HepG2 (cell line): Measurements from ENCODE around the gene KRTAP5-4. TPM values are rescaled to one million over a fixed set of nuclear protein-coding genes. Genes with fewer than 3 reads are reported as not detected.

ENCODE experiments used
- ATAC-seq: fragments of 200-7000 bp; cut with Tn5 transposase; 3 replicates; pipeline ENCODE4 v1.9.1; 2020; ENCODE audit warnings: mild to moderate bottlenecking, moderate library complexity
- BruUV-seq: library from RNA; stranded (reverse); fragments of 400-500 nt; replicated peaks from 2 replicates; lab custom pipeline; 2021; lab: Mats Ljungman, UMichigan
- CTCF ChIA-PET: fragments of 300-600 bp; formaldehyde crosslinking; extraction: SDS; loops from one replicate; lab custom pipeline; 2021; ENCODE audit warnings: low total read pairs, inconsistent platforms, low intra/inter-chr PET ratio; lab: Yijun Ruan, JAX
- POLR2A ChIA-PET: fragments of 350-600 bp; sonication (Branson Sonifier 250); formaldehyde crosslinking; loops from one replicate; lab custom pipeline; 2020; ENCODE audit warnings: antibody characterized with exemption, inconsistent platforms; lab: Yijun Ruan, JAX
- DNase-seq: peaks from one replicate; pipeline ENCODE4 v3.0.0-alpha.2; 2015; ENCODE audit warnings: low spot score
- FAIRE-seq: peaks from 3 replicates; lab custom pipeline; 2011; peaks lifted over from hg19 to GRCh38; lab: Jason Lieb, UNC
- H2AFZ ChIP-seq: one replicate; pipeline ENCODE4 v1.6.1; 2011; ENCODE audit warnings: low read length, inconsistent platforms
- H3K27ac ChIP-seq: fragments of 300-600 bp; 3 replicates; pipeline ENCODE4 v1.8.0; 2011; ENCODE audit warnings: mixed run types, mild to moderate bottlenecking, mixed read lengths, low read length, inconsistent platforms; ENCODE audit not compliant: insufficient read depth; ENCODE audit errors: extremely low read length
- H3K27me3 ChIP-seq, 2 experiments: fragments of 200-600 bp in 1 of 2; 2 replicates in 1 of 2; 3 replicates in 1 of 2; pipeline versions ENCODE4 v1.6.0 to v1.8.0; 2011; ENCODE audit warnings: low read length in 2 of 2, mild to moderate bottlenecking in 2 of 2, moderate library complexity in 2 of 2, inconsistent platforms in 1 of 2; ENCODE audit not compliant: insufficient read depth in 2 of 2, control insufficient read depth in 1 of 2
- H3K36me3 ChIP-seq, 2 experiments: fragments of 200-600 bp in 1 of 2; replicated peaks in 1 of 2; 2 replicates in 1 of 2; 3 replicates in 1 of 2; pipeline versions ENCODE4 v1.5.1 to v1.8.0; 2011; ENCODE audit warnings: low read length in 2 of 2, inconsistent platforms in 1 of 2; ENCODE audit not compliant: insufficient read depth in 2 of 2, control insufficient read depth in 1 of 2
- H3K4me1 ChIP-seq: 2 replicates; pipeline ENCODE4 v1.5.1; 2012; ENCODE audit warnings: low read length, inconsistent platforms; ENCODE audit not compliant: insufficient read depth
- H3K4me2 ChIP-seq: 2 replicates; pipeline ENCODE4 v1.6.0; 2011; ENCODE audit warnings: low read depth, low read length, inconsistent platforms
- H3K4me3 ChIP-seq, 3 experiments: fragments of 200-600 bp in 1 of 3; sonication (generic), shearing (Covaris generic) in 1 of 3; replicated peaks in 1 of 3; 2 replicates each; pipeline ENCODE4 v1.5.1; 2011 to 2016; ENCODE audit warnings: low read length in 3 of 3, inconsistent platforms in 2 of 3, low read depth in 2 of 3, mild to moderate bottlenecking in 2 of 3, control low read depth in 1 of 3, mixed read lengths in 1 of 3; ENCODE audit not compliant: insufficient read depth in 1 of 3
- H3K79me2 ChIP-seq: one replicate; pipeline ENCODE4 v1.6.1; 2011; ENCODE audit warnings: low read length, inconsistent platforms; ENCODE audit not compliant: insufficient read depth
- H3K9ac ChIP-seq: 2 replicates; pipeline ENCODE4 v1.6.0; 2011; ENCODE audit warnings: mild to moderate bottlenecking, low read depth, low read length, inconsistent platforms; ENCODE audit not compliant: insufficient read depth
- H3K9me3 ChIP-seq: 2 replicates; pipeline ENCODE4 v1.5.1; 2012; ENCODE audit warnings: mild to moderate bottlenecking, low read length
- H4K20me1 ChIP-seq: 2 replicates; pipeline ENCODE4 v1.6.0; 2011; ENCODE audit warnings: inconsistent platforms, mild to moderate bottlenecking, low read length, moderate library complexity; ENCODE audit not compliant: insufficient read depth
- ATF1 ChIP-seq: IDR thresholded peaks from 2 replicates; pipeline ENCODE4 v1.6.1; 2016; ENCODE audit warnings: mild to moderate bottlenecking, control low read depth
- ELF3 ChIP-seq: IDR thresholded peaks from 2 replicates; pipeline ENCODE4 v1.6.1; 2016; ENCODE audit warnings: missing genetic modification reagents, missing compliant biosample characterization
- HDAC6 ChIP-seq: fragments of 200-600 bp; sonication (generic); IDR thresholded peaks from 2 replicates; pipeline ENCODE4 v1.7.0; 2017; ENCODE audit warnings: mild to moderate bottlenecking, antibody characterized with exemption, low read length, low read depth
- KLF6 ChIP-seq: IDR thresholded peaks from 2 replicates; pipeline ENCODE4 v1.8.0; 2016; ENCODE audit warnings: missing biosample characterization, missing genetic modification reagents
- KMT2A ChIP-seq: sonication (generic); formaldehyde crosslinking; IDR thresholded peaks from 2 replicates; pipeline ENCODE4 v1.4.0; 2020; ENCODE audit warnings: missing genetic modification reagents
- MAZ ChIP-seq, 2 experiments: sonication (generic) in 1 of 2; formaldehyde crosslinking in 1 of 2; IDR thresholded peaks; 2 replicates each; pipeline versions ENCODE4 v1.5.0 to v1.6.1; 2012 to 2020; ENCODE audit warnings: low read depth in 2 of 2, mild to moderate bottlenecking in 2 of 2, borderline replicate concordance in 1 of 2, improper control_type of control experiment in 1 of 2, low read length in 1 of 2, missing genetic modification reagents in 1 of 2, moderate library complexity in 1 of 2
- MYC ChIP-seq: sonication (generic); formaldehyde crosslinking; IDR thresholded peaks from 2 replicates; pipeline ENCODE4 v1.9.0; 2021; ENCODE audit warnings: missing genetic modification reagents, borderline replicate concordance
- RARG ChIP-seq: sonication (generic); formaldehyde crosslinking; IDR thresholded peaks from 2 replicates; pipeline ENCODE4 v1.4.0; 2020; ENCODE audit warnings: low read depth, mild to moderate bottlenecking, missing genetic modification reagents
- SALL1 ChIP-seq: sonication (generic); formaldehyde crosslinking; IDR thresholded peaks from 2 replicates; pipeline ENCODE4 v1.8.0; 2022; ENCODE audit warnings: mild to moderate bottlenecking, missing genetic modification reagents
- SOX6 ChIP-seq, 2 experiments: fragments of 450-650 bp in 1 of 2; sonication (generic) in 1 of 2; formaldehyde crosslinking in 1 of 2; IDR thresholded peaks; 2 replicates each; pipeline versions ENCODE4 v1.4.0 to v1.6.1; 2017 to 2020; ENCODE audit warnings: antibody characterized with exemption in 1 of 2, mild to moderate bottlenecking in 1 of 2, missing genetic modification reagents in 1 of 2
- TEAD2 ChIP-seq: sonication (generic); formaldehyde crosslinking; IDR thresholded peaks from 2 replicates; pipeline ENCODE4 v1.9.0; 2021; ENCODE audit warnings: missing genetic modification reagents
- XBP1 ChIP-seq: sonication (generic); formaldehyde crosslinking; IDR thresholded peaks from 2 replicates; pipeline ENCODE4 v1.5.0; 2020; ENCODE audit warnings: missing genetic modification reagents
- ZNF614 ChIP-seq: IDR thresholded peaks from 2 replicates; pipeline ENCODE4 v1.6.1; 2018; ENCODE audit warnings: missing biosample characterization, missing genetic modification reagents, inconsistent platforms, borderline replicate concordance
- WGBS: methylation state at CpG from one replicate; pipeline ENCODE4 v1.1.6; 2017; ENCODE audit warnings: low lambda C conversion rate; 5-methylcytosine and 5-hydroxymethylcytosine counted together
- in situ Hi-C: cut with HindIII; loops from 2 replicates; pipeline ENCODE4 v1.10.0; 2017; ENCODE audit warnings: low pct_unique_long_range_greater_than_20kb; ENCODE audit not compliant: extremely low pct_ligation_motif_present
- intact Hi-C: fragments of 100-400 bp; cut with micrococcal nuclease; formaldehyde crosslinking; loops from one replicate; pipeline ENCODE4 v1.10.0; 2022; ENCODE audit not compliant: unreplicated experiment
- polyA plus RNA-seq, 8 experiments: library from polyadenylated mRNA; depleted of rRNA in 3 of 8; stranded (reverse) in 7 of 8; unstranded in 1 of 8; fragments of >200 nt; fragmentation: Illumina TruSeq in 4 of 8; extraction: Trizol in 4 of 8; gene quantifications; 2 replicates each; pipeline versions ENCODE4 v1.2.1 to v1.2.3, GENCODE V29; 2011 to 2016; ENCODE audit warnings: low read depth in 4 of 8, missing spikeins in 1 of 8, mixed read lengths in 1 of 8; ENCODE audit not compliant: insufficient read depth in 1 of 8
- total RNA-seq, 5 experiments: library from RNA; depleted of rRNA; stranded (reverse); fragments of >200 nt; fragmentation: Illumina TruSeq; extraction: Trizol; gene quantifications; 2 replicates each; pipeline ENCODE4 v1.2.3, GENCODE V29; 2016; ENCODE audit warnings: low read depth in 1 of 5
- TF ChIP-seq, protein P1 (sequence below): sonication (generic); formaldehyde crosslinking; IDR thresholded peaks from 2 replicates; pipeline ENCODE4 v1.4.0; 2020; ENCODE audit warnings: mild to moderate bottlenecking, missing genetic modification reagents
- TF ChIP-seq, protein P2 (sequence below): sonication (generic); formaldehyde crosslinking; conservative IDR thresholded peaks from 2 replicates; pipeline ENCODE4 v1.8.0; 2022; ENCODE audit warnings: mild to moderate bottlenecking, moderate library complexity, missing genetic modification reagents
- TF ChIP-seq, protein P3 (sequence below): sonication (generic); formaldehyde crosslinking; IDR thresholded peaks from 2 replicates; pipeline ENCODE4 v1.8.0; 2022; ENCODE audit warnings: mild to moderate bottlenecking, missing genetic modification reagents
- TF ChIP-seq, protein P4 (sequence below): sonication (generic); formaldehyde crosslinking; IDR thresholded peaks from 2 replicates; pipeline ENCODE4 v1.4.0; 2020; ENCODE audit warnings: mild to moderate bottlenecking, missing genetic modification reagents

The KRTAP5-4 gene
- total and polyA plus RNA-seq, 2 of the 13 experiments (the other 11 are each of a cell fraction or from before 2014, with no cell fraction given), result not detected

DNA sequence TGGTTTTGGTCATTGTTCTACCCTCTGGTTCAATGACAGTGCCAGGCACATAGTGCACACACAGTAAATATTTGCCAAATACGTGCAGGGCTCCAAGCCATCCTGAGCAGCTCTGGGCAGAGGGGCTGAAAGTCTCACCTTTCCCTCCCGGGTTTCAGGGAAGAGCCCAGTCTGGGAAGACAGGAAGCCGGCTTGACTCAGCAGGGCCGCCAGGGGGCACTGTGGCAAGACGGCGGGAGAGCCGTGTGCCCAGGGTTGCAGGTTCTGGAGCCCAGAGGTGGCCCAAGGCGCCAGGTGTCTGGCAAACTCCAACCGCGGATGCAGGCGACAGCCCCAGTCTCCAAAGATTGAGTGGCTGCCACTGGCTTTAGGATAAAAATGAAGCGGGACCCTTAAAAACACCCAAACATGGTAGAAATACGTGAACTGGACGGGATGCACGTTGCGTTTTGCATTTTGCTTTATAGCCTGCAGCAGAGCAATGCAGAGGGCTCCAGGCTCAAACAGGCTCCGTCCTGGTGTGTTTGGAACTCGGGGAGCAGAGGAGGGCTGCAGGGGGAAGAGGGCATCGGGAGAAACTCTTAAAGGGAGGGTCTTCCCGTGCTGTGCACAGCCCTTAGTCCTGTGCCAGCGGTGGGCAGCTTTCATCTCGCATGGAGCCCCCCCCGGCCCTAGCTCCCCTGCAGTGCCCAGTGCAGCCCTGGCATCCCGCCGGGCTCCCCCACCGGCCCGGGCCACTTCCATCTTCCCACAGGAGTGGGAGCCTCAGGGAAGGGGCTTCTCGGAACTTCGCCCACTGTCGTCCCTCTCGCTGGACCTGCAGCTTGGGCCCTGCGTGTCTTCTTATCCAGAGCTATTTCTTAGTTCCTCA is 18.4 kb upstream of the KRTAP5-4 start (continued):
- TF ChIP-seq MYC (CRISPR knock-in tag) (no peak), ZNF614 (no peak), SALL1 (CRISPR knock-in tag) (peak; percentile 35; the same call in 1 of the 2 replicates), XBP1 (no peak), KLF6 (CRISPR knock-in tag) (no peak), RARG (CRISPR knock-in tag) (no peak)
- TF ChIP-seq, protein P1, sequence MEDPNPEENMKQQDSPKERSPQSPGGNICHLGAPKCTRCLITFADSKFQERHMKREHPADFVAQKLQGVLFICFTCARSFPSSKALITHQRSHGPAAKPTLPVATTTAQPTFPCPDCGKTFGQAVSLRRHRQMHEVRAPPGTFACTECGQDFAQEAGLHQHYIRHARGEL (CRISPR knock-in tag), result no peak

DNA sequence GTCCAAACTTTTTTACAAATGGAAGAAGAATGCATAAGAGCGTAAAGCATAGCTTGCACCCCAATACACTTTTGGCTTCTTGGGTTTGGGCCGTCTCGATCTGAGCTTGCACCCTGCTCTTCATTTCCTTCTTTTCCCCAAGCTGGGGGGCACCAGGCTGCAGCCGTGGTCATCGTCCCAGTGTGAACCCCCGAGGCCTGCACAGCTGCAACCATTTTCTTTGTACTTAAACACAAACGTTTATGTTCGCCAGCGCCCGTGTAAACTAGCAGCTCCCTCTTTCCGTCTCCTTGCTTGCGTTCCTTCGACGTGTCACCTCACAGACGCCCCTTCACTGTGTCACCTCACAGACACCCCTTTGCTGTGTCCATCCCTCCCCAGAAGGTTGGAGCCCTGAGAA is 17.7 kb upstream of the KRTAP5-4 start:
- Histone ChIP-seq H2AFZ (no peak overlapping the region), H3K27me3 (peaks cover 4 to 59% of the 10 kb centered on the region in 2 experiments), H3K36me3 (no peaks in the 10 kb centered on the region), H3K27ac (no peak overlapping the region), H4K20me1 (no peaks in the 10 kb centered on the region), H3K4me1 (no peaks in the 10 kb centered on the region), H3K4me2 (no peak overlapping the region), H3K79me2 (no peaks in the 10 kb centered on the region), H3K9me3 (no peaks in the 10 kb centered on the region), H3K9ac (no peak overlapping the region), H3K4me3 (no peak overlapping the region)
- intact Hi-C loops (no loop called here), in situ Hi-C loops (no loop called here)
- no TSS peak for BruUV-seq
- POLR2A ChIA-PET, result interaction anchor here (1.0 kb wide), 1 partner anchor 13 kb away, joined by 3 read pairs; no protein-coding TSS in a partner anchor
- ATAC-seq (peak; percentile 22; the same call in 1 of the 3 replicates), DNase-seq (no peak), FAIRE-seq (no peak)
- 33% methylated on average over 15 of the region's 15 CpGs for WGBS
- CTCF ChIA-PET, result interaction anchor here (1.1 to 1.5 kb wide), 3 partner anchors 243 to 516 kb away, joined by 5 to 10 read pairs (median 6); no protein-coding TSS in a partner anchor
- TF ChIP-seq HDAC6, result no peak
- no peak for TF ChIP-seq SOX6 (IDR thresholded peaks at IDR 0.05)
- TF ChIP-seq SOX6 (CRISPR knock-in tag; IDR thresholded peaks at IDR 0.05), result no peak
- TF ChIP-seq TEAD2, result no peak
- TF ChIP-seq MAZ (IDR thresholded peaks at IDR 0.05; ENCODE audit: borderline replicate concordance, low read depth, low read length), result no peak
- TF ChIP-seq MAZ (CRISPR knock-in tag; IDR thresholded peaks at IDR 0.05; ENCODE audit: low read depth), result no peak
- no peak for TF ChIP-seq ATF1 (CRISPR knock-in tag)
- TF ChIP-seq KMT2A (CRISPR knock-in tag), result no peak
- TF ChIP-seq ELF3, result no peak
- TF ChIP-seq, protein P2, sequence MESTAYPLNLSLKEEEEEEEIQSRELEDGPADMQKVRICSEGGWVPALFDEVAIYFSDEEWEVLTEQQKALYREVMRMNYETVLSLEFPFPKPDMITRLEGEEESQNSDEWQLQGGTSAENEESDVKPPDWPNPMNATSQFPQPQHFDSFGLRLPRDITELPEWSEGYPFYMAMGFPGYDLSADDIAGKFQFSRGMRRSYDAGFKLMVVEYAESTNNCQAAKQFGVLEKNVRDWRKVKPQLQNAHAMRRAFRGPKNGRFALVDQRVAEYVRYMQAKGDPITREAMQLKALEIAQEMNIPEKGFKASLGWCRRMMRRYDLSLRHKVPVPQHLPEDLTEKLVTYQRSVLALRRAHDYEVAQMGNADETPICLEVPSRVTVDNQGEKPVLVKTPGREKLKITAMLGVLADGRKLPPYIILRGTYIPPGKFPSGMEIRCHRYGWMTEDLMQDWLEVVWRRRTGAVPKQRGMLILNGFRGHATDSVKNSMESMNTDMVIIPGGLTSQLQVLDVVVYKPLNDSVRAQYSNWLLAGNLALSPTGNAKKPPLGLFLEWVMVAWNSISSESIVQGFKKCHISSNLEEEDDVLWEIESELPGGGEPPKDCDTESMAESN (CRISPR knock-in tag), result no peak
- TF ChIP-seq, protein P3, sequence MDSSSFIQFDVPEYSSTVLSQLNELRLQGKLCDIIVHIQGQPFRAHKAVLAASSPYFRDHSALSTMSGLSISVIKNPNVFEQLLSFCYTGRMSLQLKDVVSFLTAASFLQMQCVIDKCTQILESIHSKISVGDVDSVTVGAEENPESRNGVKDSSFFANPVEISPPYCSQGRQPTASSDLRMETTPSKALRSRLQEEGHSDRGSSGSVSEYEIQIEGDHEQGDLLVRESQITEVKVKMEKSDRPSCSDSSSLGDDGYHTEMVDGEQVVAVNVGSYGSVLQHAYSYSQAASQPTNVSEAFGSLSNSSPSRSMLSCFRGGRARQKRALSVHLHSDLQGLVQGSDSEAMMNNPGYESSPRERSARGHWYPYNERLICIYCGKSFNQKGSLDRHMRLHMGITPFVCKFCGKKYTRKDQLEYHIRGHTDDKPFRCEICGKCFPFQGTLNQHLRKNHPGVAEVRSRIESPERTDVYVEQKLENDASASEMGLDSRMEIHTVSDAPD (CRISPR knock-in tag), result no peak
- TF ChIP-seq, protein P4, sequence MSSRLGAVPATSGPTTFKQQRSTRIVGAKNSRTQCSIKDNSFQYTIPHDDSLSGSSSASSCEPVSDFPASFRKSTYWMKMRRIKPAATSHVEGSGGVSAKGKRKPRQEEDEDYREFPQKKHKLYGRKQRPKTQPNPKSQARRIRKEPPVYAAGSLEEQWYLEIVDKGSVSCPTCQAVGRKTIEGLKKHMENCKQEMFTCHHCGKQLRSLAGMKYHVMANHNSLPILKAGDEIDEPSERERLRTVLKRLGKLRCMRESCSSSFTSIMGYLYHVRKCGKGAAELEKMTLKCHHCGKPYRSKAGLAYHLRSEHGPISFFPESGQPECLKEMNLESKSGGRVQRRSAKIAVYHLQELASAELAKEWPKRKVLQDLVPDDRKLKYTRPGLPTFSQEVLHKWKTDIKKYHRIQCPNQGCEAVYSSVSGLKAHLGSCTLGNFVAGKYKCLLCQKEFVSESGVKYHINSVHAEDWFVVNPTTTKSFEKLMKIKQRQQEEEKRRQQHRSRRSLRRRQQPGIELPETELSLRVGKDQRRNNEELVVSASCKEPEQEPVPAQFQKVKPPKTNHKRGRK (CRISPR knock-in tag), result no peak
